SK-N-SH (cell line): Measurements from ENCODE around the gene SBF2. TPM values are rescaled to one million over a fixed set of nuclear protein-coding genes. Genes with fewer than 3 reads are reported as not detected.

Source experiments
- CTCF ChIA-PET: fragments of 300-600, 350-600 bp; formaldehyde crosslinking; extraction: SDS; loops from one replicate; lab custom pipeline; 2021; lab: Yijun Ruan, JAX
- POLR2A ChIA-PET: fragments of 350-600 bp; sonication (Branson Sonifier 250); formaldehyde crosslinking; extraction: SDS; loops from one replicate; lab custom pipeline; 2020; ENCODE audit warnings: antibody characterized with exemption, inconsistent platforms; lab: Yijun Ruan, JAX
- DNase-seq: peaks from one replicate; pipeline ENCODE4 v3.0.0; 2012
- H2AFZ ChIP-seq: fragments of 200-600 bp; sonication (generic); 2 replicates; pipeline ENCODE4 v1.8.1; 2016; ENCODE audit warnings: antibody characterized with exemption, mild to moderate bottlenecking, low read depth
- H3F3A ChIP-seq: fragments of 200-600 bp; sonication (generic); replicated peaks from 2 replicates; pipeline ENCODE3; 2016; ENCODE audit warnings: antibody characterized with exemption, mild to moderate bottlenecking; ENCODE audit not compliant: insufficient read depth
- H3K27ac ChIP-seq, 2 experiments: fragments of 200-500 bp in 1 of 2; fragments of 200-600 bp in 1 of 2; sonication (Bioruptor generic) in 1 of 2; sonication (generic), shearing (Covaris generic) in 1 of 2; 2 replicates each; pipeline versions ENCODE4 v1.5.1 to v1.6.1; 2014 to 2016; ENCODE audit warnings: low read depth in 2 of 2, inconsistent platforms in 1 of 2, low read length in 1 of 2, mild to moderate bottlenecking in 1 of 2, mixed read lengths in 1 of 2
- H3K27me3 ChIP-seq: fragments of 200-600 bp; sonication (generic), shearing (Covaris generic); 2 replicates; pipeline ENCODE4 v1.6.1; 2016; ENCODE audit warnings: mixed run types; ENCODE audit not compliant: insufficient read depth
- H3K36me3 ChIP-seq, 2 experiments: fragments of 200-500 bp in 1 of 2; fragments of 200-600 bp in 1 of 2; sonication (Bioruptor generic) in 1 of 2; sonication (generic) in 1 of 2; replicated peaks in 1 of 2; 2 replicates each; pipeline versions ENCODE3 to v1.5.1; 2014 to 2016; ENCODE audit warnings: low read length in 1 of 2, mild to moderate bottlenecking in 1 of 2; ENCODE audit not compliant: insufficient read depth in 2 of 2, control insufficient read depth in 1 of 2
- H3K4me1 ChIP-seq, 2 experiments: fragments of 200-500 bp in 1 of 2; fragments of 200-600 bp in 1 of 2; sonication (Bioruptor generic) in 1 of 2; sonication (generic), shearing (Covaris generic) in 1 of 2; 2 replicates each; pipeline versions ENCODE4 v1.5.1 to v1.6.1; 2014 to 2016; ENCODE audit warnings: low read depth in 1 of 2, low read length in 1 of 2, mixed run types in 1 of 2; ENCODE audit not compliant: insufficient read depth in 2 of 2, control insufficient read depth in 1 of 2
- H3K4me2 ChIP-seq: fragments of 200-600 bp; sonication (generic), shearing (Covaris generic); 2 replicates; pipeline ENCODE4 v1.6.1; 2017; ENCODE audit warnings: mixed run types
- H3K4me3 ChIP-seq, 2 experiments: fragments of 200-500 bp in 1 of 2; fragments of 200-600 bp in 1 of 2; sonication (Bioruptor generic) in 1 of 2; sonication (generic), shearing (Covaris generic) in 1 of 2; 2 replicates each; pipeline versions ENCODE4 v1.5.1 to v1.8.1; 2014 to 2016; ENCODE audit warnings: low read depth in 2 of 2, inconsistent platforms in 1 of 2, low read length in 1 of 2, mild to moderate bottlenecking in 1 of 2, mixed read lengths in 1 of 2, moderate library complexity in 1 of 2
- H3K79me2 ChIP-seq: fragments of 200-600 bp; sonication (generic); 2 replicates; pipeline ENCODE4 v1.8.1; 2017; ENCODE audit warnings: mild to moderate bottlenecking; ENCODE audit not compliant: insufficient read depth
- H3K9ac ChIP-seq: fragments of 200-600 bp; sonication (generic); 2 replicates; pipeline ENCODE4 v1.6.1; 2017; ENCODE audit warnings: mixed run types
- H3K9me2 ChIP-seq: fragments of 200-600 bp; sonication (generic); 2 replicates; pipeline ENCODE4 v1.6.1; 2017; ENCODE audit warnings: mixed run types
- H3K9me3 ChIP-seq: fragments of 200-600 bp; sonication (generic); 2 replicates; pipeline ENCODE4 v1.6.1; 2017; ENCODE audit warnings: mixed run types, mild to moderate bottlenecking, moderate library complexity
- H4K20me1 ChIP-seq: fragments of 200-600 bp; sonication (generic); 2 replicates; pipeline ENCODE4 v1.6.1; 2017; ENCODE audit warnings: mild to moderate bottlenecking, mixed run types; ENCODE audit not compliant: insufficient read depth
- ELF1 ChIP-seq: IDR thresholded peaks from 2 replicates; pipeline ENCODE4 v1.4.0; 2012
- EP300 ChIP-seq, 2 experiments: IDR thresholded peaks; 2 replicates each; pipeline versions ENCODE4 v1.4.0 to v1.6.1; 2012; ENCODE audit warnings: borderline replicate concordance in 1 of 2, low read depth in 1 of 2, low read length in 1 of 2
- FOXJ3 ChIP-seq: sonication (generic); formaldehyde crosslinking; IDR thresholded peaks from 2 replicates; pipeline ENCODE4 v1.5.1; 2020; ENCODE audit warnings: mild to moderate bottlenecking, missing genetic modification reagents
- FOXM1 ChIP-seq: IDR thresholded peaks from 2 replicates; pipeline ENCODE4 v1.4.0; 2012; ENCODE audit warnings: low read depth, mild to moderate bottlenecking
- GABPA ChIP-seq: IDR thresholded peaks from 2 replicates; pipeline ENCODE4 v1.4.0; 2012; ENCODE audit warnings: low read depth, mild to moderate bottlenecking
- NFIC ChIP-seq: IDR thresholded peaks from 2 replicates; pipeline ENCODE4 v1.4.0; 2012; ENCODE audit warnings: borderline replicate concordance
- POLR2AphosphoS5 ChIP-seq: IDR thresholded peaks from 2 replicates; pipeline ENCODE4 v1.6.1; 2012; ENCODE audit warnings: low read depth, low read length
- RAD21 ChIP-seq: IDR thresholded peaks from 2 replicates; pipeline ENCODE4 v1.6.1; 2012; ENCODE audit warnings: mild to moderate bottlenecking, low read length
- RFX5 ChIP-seq: IDR thresholded peaks from 2 replicates; pipeline ENCODE4 v1.6.1; 2012; ENCODE audit warnings: mild to moderate bottlenecking, improper control_type of control experiment, low read length
- TAF1 ChIP-seq: IDR thresholded peaks from 2 replicates; pipeline ENCODE4 v1.6.1; 2012; ENCODE audit warnings: low read depth, mild to moderate bottlenecking, low read length, moderate library complexity, borderline replicate concordance
- YY1 ChIP-seq: IDR thresholded peaks from 2 replicates; pipeline ENCODE4 v1.4.0; 2012; ENCODE audit warnings: low read depth, mild to moderate bottlenecking
- WGBS: methylation state at CpG from one replicate; pipeline ENCODE4 v1.1.6; 2017; ENCODE audit warnings: low lambda C conversion rate; 5-methylcytosine and 5-hydroxymethylcytosine counted together
- polyA plus RNA-seq, 3 experiments: library from polyadenylated mRNA; depleted of rRNA; stranded (reverse); fragments of >200 nt; gene quantifications; 2 replicates each; pipeline ENCODE4 v1.2.3, GENCODE V29; 2012
- TF ChIP-seq, protein P1 (sequence below): IDR thresholded peaks from 2 replicates; pipeline ENCODE4 v1.4.0; 2012; ENCODE audit warnings: low read depth, borderline replicate concordance
- TF ChIP-seq, protein P2 (sequence below): fragments of 150-350 bp; IDR thresholded peaks from 2 replicates; pipeline ENCODE4 v1.6.1; 2017; ENCODE audit warnings: antibody characterized with exemption, low read length, low read depth, borderline replicate concordance
- TF ChIP-seq, protein P3 (sequence below): IDR thresholded peaks from 2 replicates; pipeline ENCODE4 v1.4.0; 2012; ENCODE audit warnings: low read depth

The SBF2 gene
- polyA plus RNA-seq, 1 of the 3 experiments (the other 2 are of a cell fraction) = 23.0 TPM

DNA sequence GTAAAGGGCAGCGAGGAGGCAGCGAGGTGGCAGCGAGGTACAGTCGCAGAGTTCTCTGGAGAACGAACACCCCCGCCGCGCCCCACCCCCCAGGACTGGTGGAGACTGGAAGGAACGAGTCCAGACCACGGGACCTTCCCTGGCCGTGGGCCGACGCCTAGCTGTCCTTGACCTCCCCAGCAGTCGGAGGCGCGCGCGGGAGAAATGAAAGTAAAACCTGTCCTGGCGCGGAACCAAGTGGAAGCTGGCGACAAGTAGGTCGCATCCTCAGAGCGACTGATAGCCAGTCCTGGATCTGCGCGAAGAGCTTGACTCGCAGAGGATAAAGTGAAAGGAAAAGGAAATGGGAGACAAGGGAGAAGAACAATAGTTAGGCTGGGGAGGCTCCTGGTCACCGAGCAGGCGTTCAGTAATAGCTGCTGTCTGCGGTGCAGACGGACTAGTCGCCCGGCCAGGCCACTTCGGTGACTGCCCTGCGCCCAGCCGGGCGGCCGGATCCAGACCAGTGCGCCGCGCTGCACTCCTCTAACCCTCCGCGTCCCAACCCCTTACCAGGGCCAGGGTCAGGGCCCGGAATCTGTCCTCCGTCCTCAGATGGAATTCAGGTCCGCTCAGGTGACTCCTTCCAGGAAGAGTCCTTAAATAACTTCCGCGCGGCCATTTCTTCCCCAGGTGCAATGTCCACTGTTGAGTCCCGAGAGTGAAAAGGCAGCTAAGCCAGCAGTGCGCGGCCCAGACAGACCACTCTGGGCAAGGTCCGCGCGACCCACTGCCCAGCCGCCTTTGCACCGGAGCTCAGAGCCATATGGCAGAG, 8.9 kb upstream of the SBF2 start (continued):
- TF ChIP-seq, protein P1, sequence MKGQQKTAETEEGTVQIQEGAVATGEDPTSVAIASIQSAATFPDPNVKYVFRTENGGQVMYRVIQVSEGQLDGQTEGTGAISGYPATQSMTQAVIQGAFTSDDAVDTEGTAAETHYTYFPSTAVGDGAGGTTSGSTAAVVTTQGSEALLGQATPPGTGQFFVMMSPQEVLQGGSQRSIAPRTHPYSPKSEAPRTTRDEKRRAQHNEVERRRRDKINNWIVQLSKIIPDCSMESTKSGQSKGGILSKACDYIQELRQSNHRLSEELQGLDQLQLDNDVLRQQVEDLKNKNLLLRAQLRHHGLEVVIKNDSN = no peak
- TF ChIP-seq GABPA (no peak), FOXJ3 (CRISPR knock-in tag) (peak; percentile 20; the same call in 1 of the 2 replicates), RAD21 (no peak), EP300 (IDR thresholded peaks at IDR 0.05; ENCODE audit: borderline replicate concordance in 1 of 2, low read depth in 1 of 2, low read length in 1 of 2) (0 out of 4 replicates have a peak, but pooled peaks of 1 of the 2 experiments have one; percentile 27), NFIC (peak; percentile 57), YY1 (no peak), POLR2AphosphoS5 (peak; percentile 34), TAF1 (peak; percentile 24; the same call in 1 of the 2 replicates), FOXM1 (no peak), ELF1 (no peak), RFX5 (no peak)
- TF ChIP-seq, protein P2, sequence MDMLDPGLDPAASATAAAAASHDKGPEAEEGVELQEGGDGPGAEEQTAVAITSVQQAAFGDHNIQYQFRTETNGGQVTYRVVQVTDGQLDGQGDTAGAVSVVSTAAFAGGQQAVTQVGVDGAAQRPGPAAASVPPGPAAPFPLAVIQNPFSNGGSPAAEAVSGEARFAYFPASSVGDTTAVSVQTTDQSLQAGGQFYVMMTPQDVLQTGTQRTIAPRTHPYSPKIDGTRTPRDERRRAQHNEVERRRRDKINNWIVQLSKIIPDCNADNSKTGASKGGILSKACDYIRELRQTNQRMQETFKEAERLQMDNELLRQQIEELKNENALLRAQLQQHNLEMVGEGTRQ = no peak

DNA sequence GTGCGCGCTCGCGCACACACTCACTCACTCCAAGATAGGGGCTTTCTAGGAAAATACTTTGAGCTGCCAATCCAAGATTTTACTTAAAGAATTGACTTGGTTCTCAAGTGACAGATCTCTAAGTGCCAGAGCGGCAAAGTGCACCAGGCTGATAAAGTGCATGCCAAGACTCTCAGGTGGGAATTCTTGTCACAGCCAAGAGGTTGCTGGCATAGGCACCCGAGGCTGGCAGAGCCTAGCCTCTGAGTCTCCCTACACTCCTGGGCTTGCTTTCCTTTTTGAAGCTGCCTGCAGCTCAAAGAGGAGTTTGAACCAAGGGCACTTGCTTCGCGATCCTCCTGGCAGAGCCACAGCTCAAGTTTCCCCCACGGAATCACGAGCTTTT, 8.3 kb upstream of the SBF2 start:
- peak overlapping the region; percentile 91 for H2AFZ ChIP-seq
- DNase-seq = no peak
- H3K27ac ChIP-seq = peak overlapping the region; percentile 70 to 93
- H3K9me3 ChIP-seq = no peaks in the 10 kb centered on the region
- H4K20me1 ChIP-seq = peaks cover 8% of the 10 kb centered on the region; the same call in 1 of the 2 replicates
- H3K4me1 ChIP-seq = peaks cover 0 to 31% of the 10 kb centered on the region in 2 experiments
- CTCF ChIA-PET = interaction anchor here (0.9 to 9.2 kb wide), 9 partner anchors 19 to 543 kb away, joined by 3 to 104 read pairs (median 4); no protein-coding TSS in a partner anchor
- H3K9me2 ChIP-seq = no peaks in the 10 kb centered on the region
- no peaks in the 10 kb centered on the region for H3K27me3 ChIP-seq
- H3K79me2 ChIP-seq = peaks cover 23% of the 10 kb centered on the region; the same call in 1 of the 2 replicates
- WGBS = 50% methylated on average over 9 of the region's 10 CpGs
- peak overlapping the region; percentile 79 for H3K9ac ChIP-seq
- peak overlapping the region; percentile 98 for H3K4me2 ChIP-seq
- POLR2A ChIA-PET = interaction anchor here (0.9 to 2.0 kb wide), 2 partner anchors 9 to 272 kb away, joined by 3 to 8 read pairs; no protein-coding TSS in a partner anchor
- H3F3A ChIP-seq = peaks cover 24% of the 10 kb centered on the region
- peak overlapping the region; percentile 66 to 87 for H3K4me3 ChIP-seq
- H3K36me3 ChIP-seq = peaks cover 0 to 5% of the 10 kb centered on the region in 2 experiments
- no peak for TF ChIP-seq GABPA
- no peak for TF ChIP-seq NFIC
- TF ChIP-seq, protein P3, sequence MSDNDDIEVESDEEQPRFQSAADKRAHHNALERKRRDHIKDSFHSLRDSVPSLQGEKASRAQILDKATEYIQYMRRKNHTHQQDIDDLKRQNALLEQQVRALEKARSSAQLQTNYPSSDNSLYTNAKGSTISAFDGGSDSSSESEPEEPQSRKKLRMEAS = no peak
